Astrocyte (in vitro differentiated cells and primary cell): ENCODE data around the gene MIAT. TPM values are rescaled to one million over a fixed set of nuclear protein-coding genes. Genes with fewer than 3 reads are reported as not detected.

ENCODE experiments used
- DNase-seq: peaks from one replicate; pipeline ENCODE4 v3.0.0-alpha.2; 2010; ENCODE audit warnings: low read depth
- FAIRE-seq: peaks from 2 replicates; lab custom pipeline; 2011; peaks lifted over from hg19 to GRCh38; lab: Jason Lieb, UNC
- H2AFZ ChIP-seq: 2 replicates; pipeline ENCODE4 v1.6.0; 2012; ENCODE audit warnings: low read depth, low read length, inconsistent platforms
- H3K27ac ChIP-seq: 2 replicates; pipeline ENCODE4 v1.5.1; 2011; ENCODE audit warnings: low read depth, low read length, inconsistent platforms
- H3K27me3 ChIP-seq: 2 replicates; pipeline ENCODE4 v1.6.0; 2011; ENCODE audit warnings: low read length, inconsistent platforms; ENCODE audit not compliant: insufficient read depth
- H3K36me3 ChIP-seq: 2 replicates; pipeline ENCODE4 v1.5.1; 2011; ENCODE audit warnings: low read length, inconsistent platforms; ENCODE audit not compliant: insufficient read depth
- H3K4me1 ChIP-seq: 2 replicates; pipeline ENCODE4 v1.5.1; 2011; ENCODE audit warnings: low read length, inconsistent platforms; ENCODE audit not compliant: insufficient read depth
- H3K4me2 ChIP-seq: 2 replicates; pipeline ENCODE4 v1.6.0; 2012; ENCODE audit warnings: low read length, inconsistent platforms
- H3K4me3 ChIP-seq: 2 replicates; pipeline ENCODE4 v1.5.1; 2011; ENCODE audit warnings: low read depth, mild to moderate bottlenecking, low read length, inconsistent platforms; ENCODE audit not compliant: insufficient read depth
- H3K79me2 ChIP-seq: 2 replicates; pipeline ENCODE4 v1.6.0; 2012; ENCODE audit warnings: mild to moderate bottlenecking, low read length, inconsistent platforms; ENCODE audit not compliant: insufficient read depth
- H3K9ac ChIP-seq: 2 replicates; pipeline ENCODE4 v1.6.0; 2012; ENCODE audit warnings: mild to moderate bottlenecking, low read length, inconsistent platforms
- H3K9me3 ChIP-seq: 2 replicates; pipeline ENCODE4 v1.5.1; 2012; ENCODE audit warnings: low read depth, mild to moderate bottlenecking, low read length, inconsistent platforms; ENCODE audit not compliant: insufficient read depth
- H4K20me1 ChIP-seq: 2 replicates; pipeline ENCODE4 v1.6.0; 2012; ENCODE audit warnings: low read length, inconsistent platforms; ENCODE audit not compliant: insufficient read depth
- H3K27ac Mint-ChIP-seq: one replicate; pipeline ENCODE4 v1.8.0; 2021; ENCODE audit warnings: mild to moderate bottlenecking, mixed read lengths; ENCODE audit not compliant: unreplicated experiment
- H3K27me3 Mint-ChIP-seq: one replicate; pipeline ENCODE4 v1.8.0; 2021; ENCODE audit warnings: low read depth, mixed read lengths; ENCODE audit not compliant: unreplicated experiment
- H3K36me3 Mint-ChIP-seq: one replicate; pipeline ENCODE4 v1.8.0; 2021; ENCODE audit warnings: low read depth, mixed read lengths; ENCODE audit not compliant: unreplicated experiment
- H3K4me1 Mint-ChIP-seq: one replicate; pipeline ENCODE4 v1.8.0; 2021; ENCODE audit warnings: low read depth, mixed read lengths; ENCODE audit not compliant: unreplicated experiment
- H3K4me3 Mint-ChIP-seq: one replicate; pipeline ENCODE4 v1.8.0; 2021; ENCODE audit warnings: mild to moderate bottlenecking, moderate library complexity, mixed read lengths; ENCODE audit not compliant: unreplicated experiment
- H3K9me3 Mint-ChIP-seq: one replicate; pipeline ENCODE4 v1.8.0; 2021; ENCODE audit warnings: mild to moderate bottlenecking, mixed read lengths; ENCODE audit not compliant: unreplicated experiment
- CTCF ChIP-seq: IDR thresholded peaks from 2 replicates; pipeline ENCODE4 v1.5.1; 2011; ENCODE audit warnings: low read depth, mild to moderate bottlenecking, inconsistent platforms, low read length, moderate library complexity; ENCODE audit not compliant: insufficient read depth
- EZH2 ChIP-seq: IDR thresholded peaks from 2 replicates; pipeline ENCODE4 v1.6.1; 2012; ENCODE audit warnings: mild to moderate bottlenecking, low read length, inconsistent platforms; ENCODE audit not compliant: insufficient read depth
- total RNA-seq: library from RNA; stranded (reverse); gene quantifications from 2 replicates; pipeline ENCODE4 v1.2.1, GENCODE V29; 2021

MIAT gene
- total RNA-seq, 1 donor from 2014 or later, result 22.8 TPM

GRCh38 chr22:26671317-26672059 lies 14.1 kb downstream of the MIAT start:
- Histone ChIP-seq H3K9me3 (no peaks in the 10 kb centered on the region), H3K4me3 (no peak overlapping the region), H4K20me1 (no peaks in the 10 kb centered on the region), H3K4me1 (peaks cover 17% of the 10 kb centered on the region), H3K4me2 (no peak overlapping the region), H3K36me3 (no peaks in the 10 kb centered on the region), H2AFZ (no peak overlapping the region), H3K27me3 (no peaks in the 10 kb centered on the region), H3K27ac (no peak overlapping the region), H3K9ac (no peak overlapping the region), H3K79me2 (peaks cover 29% of the 10 kb centered on the region)
- no peak for DNase-seq
- Mint-ChIP-seq H3K36me3 (peaks cover 4% of the 10 kb centered on the region), H3K4me1 (peaks cover 28% of the 10 kb centered on the region), H3K27me3 (no peaks in the 10 kb centered on the region), H3K9me3 (no peaks in the 10 kb centered on the region), H3K27ac (no peak overlapping the region), H3K4me3 (no peak overlapping the region)
- FAIRE-seq, result no peak
- TF ChIP-seq CTCF, result no peak
- no peak for TF ChIP-seq EZH2

GRCh38 chr22:26672060-26672471 lies 14.7 kb downstream of the MIAT start:
- no peak overlapping the region for H3K4me3 Mint-ChIP-seq

GRCh38 chr22:26672590-26673468 lies 15.4 kb downstream of the MIAT start:
- Mint-ChIP-seq H3K4me1 (peaks cover 28% of the 10 kb centered on the region), H3K36me3 (peaks cover 4% of the 10 kb centered on the region)

More at GRCh38 chr22:26672060-26672471, 14.7 kb downstream of the MIAT start:
- H3K27ac ChIP-seq, result peak overlapping the region; percentile 94
- DNase-seq, result no peak
- Mint-ChIP-seq H3K27ac (peak overlapping the region; percentile 98), H3K4me1 (peaks cover 28% of the 10 kb centered on the region), H3K27me3 (no peaks in the 10 kb centered on the region), H3K9me3 (no peaks in the 10 kb centered on the region), H3K36me3 (peaks cover 4% of the 10 kb centered on the region)
- no peaks in the 10 kb centered on the region for H3K9me3 ChIP-seq
- FAIRE-seq, result no peak
- no peaks in the 10 kb centered on the region for H4K20me1 ChIP-seq
- H3K9ac ChIP-seq, result peak overlapping the region; percentile 96
- H3K79me2 ChIP-seq, result peaks cover 29% of the 10 kb centered on the region
- TF ChIP-seq EZH2, result no peak
- H3K27me3 ChIP-seq, result no peaks in the 10 kb centered on the region
- H3K36me3 ChIP-seq, result no peaks in the 10 kb centered on the region
- peak overlapping the region; percentile 74 for H2AFZ ChIP-seq
- H3K4me3 ChIP-seq, result peak overlapping the region; percentile 88
- H3K4me1 ChIP-seq, result peaks cover 17% of the 10 kb centered on the region
- H3K4me2 ChIP-seq, result peak overlapping the region; percentile 99

More at GRCh38 chr22:26672590-26673468, 15.4 kb downstream of the MIAT start:
- no peaks in the 10 kb centered on the region for H3K27me3 ChIP-seq
- H3K36me3 ChIP-seq, result no peaks in the 10 kb centered on the region
- FAIRE-seq (peak; percentile 83), DNase-seq (peak; percentile 94)
- H3K4me3 Mint-ChIP-seq, result peak overlapping the region; percentile 89
- H2AFZ ChIP-seq, result peak overlapping the region; percentile 74
- peaks cover 17% of the 10 kb centered on the region for H3K4me1 ChIP-seq
- H3K4me3 ChIP-seq, result peak overlapping the region; percentile 88
- no peaks in the 10 kb centered on the region for H4K20me1 ChIP-seq
- H3K79me2 ChIP-seq, result peaks cover 29% of the 10 kb centered on the region
- H3K9me3 ChIP-seq, result no peaks in the 10 kb centered on the region
- H3K9ac ChIP-seq, result peak overlapping the region; percentile 96
- H3K27ac Mint-ChIP-seq, result peak overlapping the region; percentile 98
- TF ChIP-seq CTCF (peak; percentile 38), EZH2 (no peak)
- H3K9me3 Mint-ChIP-seq, result no peaks in the 10 kb centered on the region
- H3K27me3 Mint-ChIP-seq, result no peaks in the 10 kb centered on the region
- H3K4me2 ChIP-seq, result peak overlapping the region; percentile 99
- H3K27ac ChIP-seq, result peak overlapping the region; percentile 94
